Hepatocyte (in vitro differentiated cells): ENCODE data around the gene TCTA. TPM values are rescaled to one million over a fixed set of nuclear protein-coding genes. Genes with fewer than 3 reads are reported as not detected.

ENCODE experiments used
- DNase-seq: peaks from one replicate; pipeline ENCODE4 v3.0.0-alpha.2; 2016; ENCODE audit warnings: low spot score
- H2AFZ ChIP-seq: fragments of 200-600 bp; sonication (generic); 2 replicates; pipeline ENCODE4 v1.6.0; 2016; ENCODE audit warnings: antibody characterized with exemption, mild to moderate bottlenecking
- H3K27ac ChIP-seq: fragments of 200-600 bp; sonication (generic); 2 replicates; pipeline ENCODE4 v1.5.1; 2016; ENCODE audit warnings: mild to moderate bottlenecking
- H3K27me3 ChIP-seq: fragments of 200-600 bp; sonication (generic); 2 replicates; pipeline ENCODE4 v1.6.1; 2016
- H3K36me3 ChIP-seq: fragments of 200-600 bp; sonication (generic); replicated peaks from 2 replicates; pipeline ENCODE4 v1.5.1; 2016; ENCODE audit warnings: low read depth; ENCODE audit not compliant: insufficient read depth
- H3K4me1 ChIP-seq: fragments of 200-600 bp; sonication (generic); 2 replicates; pipeline ENCODE4 v1.5.1; 2016; ENCODE audit warnings: mild to moderate bottlenecking, moderate library complexity; ENCODE audit not compliant: insufficient read depth
- H3K4me2 ChIP-seq: fragments of 200-600 bp; sonication (generic); 2 replicates; pipeline ENCODE4 v1.6.0; 2016
- H3K4me3 ChIP-seq: fragments of 200-600 bp; sonication (generic); 2 replicates; pipeline ENCODE4 v1.5.1; 2016; ENCODE audit warnings: mild to moderate bottlenecking
- H3K79me2 ChIP-seq: fragments of 200-600 bp; sonication (generic); 2 replicates; pipeline ENCODE4 v1.6.0; 2017; ENCODE audit warnings: mild to moderate bottlenecking
- H3K9me2 ChIP-seq: fragments of 200-600 bp; sonication (generic); replicated peaks from 2 replicates; pipeline ENCODE4 v1.6.0; 2017; ENCODE audit warnings: mild to moderate bottlenecking; ENCODE audit not compliant: insufficient read depth
- H3K9me3 ChIP-seq: fragments of 200-600 bp; sonication (generic); 2 replicates; pipeline ENCODE4 v1.5.1; 2016; ENCODE audit warnings: low read depth, mild to moderate bottlenecking
- H4K20me1 ChIP-seq: fragments of 200-600 bp; sonication (generic); 2 replicates; pipeline ENCODE4 v1.6.0; 2016; ENCODE audit warnings: mild to moderate bottlenecking; ENCODE audit not compliant: insufficient read depth, poor library complexity, severe bottlenecking
- CTCF ChIP-seq: fragments of 200-600 bp; sonication (generic); IDR thresholded peaks from 2 replicates; pipeline ENCODE4 v1.5.1; 2016; ENCODE audit warnings: antibody characterized with exemption, mild to moderate bottlenecking; ENCODE audit not compliant: poor library complexity
- EZH2 ChIP-seq: fragments of 200-600 bp; sonication (generic); IDR thresholded peaks from 2 replicates; pipeline ENCODE4 v1.6.1; 2016; ENCODE audit warnings: antibody characterized with exemption, mild to moderate bottlenecking, borderline replicate concordance
- EZH2phosphoT487 ChIP-seq: fragments of 200-600 bp; sonication (generic); IDR thresholded peaks from one replicate; pipeline ENCODE4 v1.6.1; 2018; ENCODE audit warnings: antibody characterized with exemption, mild to moderate bottlenecking, low read depth, moderate library complexity; ENCODE audit not compliant: unreplicated experiment, severe bottlenecking
- WGBS: methylation state at CpG from one replicate; pipeline ENCODE4 v1.1.6; 2016; ENCODE audit warnings: low lambda C conversion rate; ENCODE audit errors: missing lambda C conversion rate; 5-methylcytosine and 5-hydroxymethylcytosine counted together
- polyA plus RNA-seq: library from polyadenylated mRNA; unstranded; fragments of >200 nt; fragmentation: Nextera tagmentation; extraction: Ambion mirVana; gene quantifications from 2 replicates; pipeline ENCODE4 v1.2.1, GENCODE V29; 2016
- total RNA-seq: library from RNA; depleted of rRNA; stranded (reverse); fragments of >200 nt; gene quantifications from 2 replicates; pipeline ENCODE4 v1.2.3, GENCODE V29; 2014

The TCTA gene
- total and polyA plus RNA-seq, 2 experiments from 2014 or later, result 20.9 to 31.6 TPM

DNA sequence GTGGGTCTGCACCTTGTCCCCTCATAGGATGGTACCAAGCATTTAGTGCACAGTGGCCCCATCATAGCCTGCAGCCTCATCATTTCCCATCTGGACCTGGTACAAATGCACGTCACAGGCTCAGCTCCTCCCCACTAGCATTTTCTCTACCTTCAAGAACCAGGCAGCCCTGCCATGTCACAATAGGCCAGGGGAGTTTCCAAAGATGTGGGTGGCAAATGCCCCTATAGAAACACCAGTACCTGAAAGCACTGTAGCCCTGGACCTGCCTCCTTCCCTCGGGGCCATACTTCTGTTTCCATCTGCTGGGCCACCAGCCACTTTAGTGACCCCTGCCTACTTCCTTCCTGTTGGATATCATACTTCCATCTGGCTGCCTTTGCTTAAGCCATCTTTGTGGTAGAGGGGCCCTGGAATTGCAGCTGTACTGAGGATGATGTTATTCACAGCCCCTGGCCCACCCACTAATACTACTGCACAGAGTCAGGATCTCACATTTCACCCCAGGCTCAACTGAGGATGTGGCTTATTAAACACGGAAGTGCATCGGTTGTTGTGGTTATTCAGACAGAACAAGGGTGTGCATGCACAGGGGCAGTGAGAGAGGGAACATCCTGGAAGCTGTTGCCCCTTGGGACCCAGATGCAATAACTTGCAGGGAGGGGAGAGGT lies 3.8 kb downstream of the TCTA start:
- no peak overlapping the region for H3K27ac ChIP-seq
- TF ChIP-seq EZH2phosphoT487 (no peak), CTCF (no peak), EZH2 (no peak)
- no peak overlapping the region for H3K4me3 ChIP-seq
- H3K9me2 ChIP-seq, result no peaks in the 10 kb centered on the region
- no peaks in the 10 kb centered on the region for H3K36me3 ChIP-seq
- peaks cover 1% of the 10 kb centered on the region for H4K20me1 ChIP-seq
- DNase-seq, result no peak
- peaks cover 26% of the 10 kb centered on the region for H3K79me2 ChIP-seq
- no peak overlapping the region for H2AFZ ChIP-seq
- H3K4me1 ChIP-seq, result peaks cover 8% of the 10 kb centered on the region
- 89% methylated on average over 4 of the region's 4 CpGs for WGBS
- no peaks in the 10 kb centered on the region for H3K27me3 ChIP-seq
- no peak overlapping the region for H3K4me2 ChIP-seq
- no peaks in the 10 kb centered on the region for H3K9me3 ChIP-seq

- Histone ChIP-seq H3K4me1 (peaks cover 13% of the 10 kb centered on the region), H3K9me3 (no peaks in the 10 kb centered on the region), H3K4me2 (no peak overlapping the region), H3K9me2 (no peaks in the 10 kb centered on the region), H3K4me3 (no peak overlapping the region), H3K79me2 (peaks cover 27% of the 10 kb centered on the region), H3K27me3 (no peaks in the 10 kb centered on the region), H3K27ac (no peak overlapping the region), H2AFZ (no peak overlapping the region), H4K20me1 (no peaks in the 10 kb centered on the region), H3K36me3 (no peaks in the 10 kb centered on the region)
- no peak for DNase-seq
- TF ChIP-seq CTCF (no peak), EZH2phosphoT487 (no peak), EZH2 (no peak)
- WGBS, result 96% methylated on average over 2 of the region's 2 CpGs
Observed at GRCh38 chr3:49416867-49417266, 4.6 kb downstream of the TCTA start.

DNA sequence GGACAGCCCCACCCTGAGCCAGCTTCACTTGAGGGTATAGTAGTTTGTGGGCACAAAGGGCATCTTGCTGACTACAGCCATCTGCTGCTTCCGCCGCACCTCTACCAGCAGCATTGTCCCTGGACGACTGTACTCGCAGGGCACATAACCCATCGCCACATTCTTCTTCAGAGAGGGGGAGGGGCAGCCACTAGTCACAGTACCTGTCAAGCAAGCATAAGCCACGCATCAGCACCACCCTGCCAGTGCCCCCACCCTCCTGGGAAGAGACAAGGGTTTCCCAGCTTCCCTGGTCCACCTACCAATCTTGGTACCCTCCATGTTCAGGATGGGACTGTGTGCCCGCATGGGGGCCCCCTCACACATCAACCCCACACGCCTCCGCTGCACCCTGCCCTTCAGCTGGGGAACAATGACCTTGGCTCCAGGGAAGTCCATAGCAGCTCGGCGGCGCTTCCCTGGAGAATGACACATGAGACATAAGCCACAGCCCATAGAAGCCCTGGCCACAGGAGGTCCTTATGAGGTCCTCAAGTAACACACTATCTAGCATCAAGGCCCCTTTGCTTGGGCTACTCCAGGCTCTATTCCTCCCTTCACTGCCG lies 5.4 kb downstream of the TCTA start:
- Histone ChIP-seq H3K4me3 (no peak overlapping the region), H3K4me2 (no peak overlapping the region), H3K9me2 (no peaks in the 10 kb centered on the region), H3K79me2 (peaks cover 25% of the 10 kb centered on the region), H3K27me3 (no peaks in the 10 kb centered on the region), H3K4me1 (peaks cover 18% of the 10 kb centered on the region), H4K20me1 (no peaks in the 10 kb centered on the region), H3K27ac (no peak overlapping the region), H2AFZ (no peak overlapping the region), H3K9me3 (no peaks in the 10 kb centered on the region), H3K36me3 (no peaks in the 10 kb centered on the region)
- 91% methylated on average over 13 of the region's 13 CpGs for whole genome bisulfite sequencing
- TF ChIP-seq CTCF (no peak), EZH2 (no peak), EZH2phosphoT487 (no peak)
- no peak for DNase-seq
